HG02884 (cell line): ENCODE results near the gene SLC7A1.
A peak's percentile ranks its signal among the peaks of the same experiment; 100 is the strongest.

ENCODE experiments used
- ATAC-seq: cut with Tn5 transposase; IDR thresholded peaks from one replicate; pipeline ENCODE4 v1.9.1; 2021; ENCODE audit warnings: mild to moderate bottlenecking, moderate library complexity; ENCODE audit not compliant: unreplicated experiment

The SLC7A1 gene

GRCh38 chr13:29562786-29563438 is 32.6 kb downstream of the SLC7A1 start:
- ATAC-seq = no peak

DNA sequence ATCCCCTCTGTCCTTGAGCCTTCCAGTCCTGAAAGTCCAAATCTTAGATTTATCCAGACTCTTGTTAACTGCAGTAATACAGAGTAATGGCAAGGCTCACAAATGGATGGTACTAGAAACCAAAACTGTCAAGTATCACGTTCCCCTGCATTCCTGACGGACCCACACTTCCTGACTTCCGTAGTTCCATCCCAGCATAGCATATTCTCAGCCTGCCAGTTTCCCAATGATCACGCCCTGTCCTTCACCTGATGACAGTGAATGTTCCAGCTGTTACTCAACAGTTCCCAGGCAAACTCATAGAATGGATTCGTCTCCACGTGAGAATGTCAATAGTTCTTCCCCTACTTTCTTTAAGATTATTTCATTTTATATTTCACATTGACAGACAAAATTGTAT is 33.6 kb downstream of the SLC7A1 start:
- no peak for ATAC-seq

- ATAC-seq = no peak
Observed at GRCh38 chr13:29556742-29557141, 38.7 kb downstream of the SLC7A1 start.

DNA sequence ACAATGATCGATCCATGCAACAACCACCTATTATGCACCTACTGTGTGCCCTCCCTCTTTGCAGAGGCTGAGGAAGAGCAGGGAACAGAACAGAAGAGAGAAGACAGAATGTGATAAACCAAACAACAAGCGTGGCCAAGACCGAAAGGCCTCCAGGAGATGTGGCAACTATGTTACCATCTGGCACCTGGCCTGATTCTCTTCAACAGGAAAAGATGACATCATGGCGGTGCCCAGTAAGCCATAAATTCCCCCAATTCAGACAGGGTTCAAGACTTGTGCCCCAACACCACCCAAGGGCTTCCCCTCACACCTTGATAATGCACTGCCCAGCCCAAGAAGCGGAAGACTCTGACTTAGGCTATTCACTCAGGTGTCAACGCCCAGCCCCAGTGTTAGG is 44.3 kb downstream of the SLC7A1 start:
- no peak for ATAC-seq

- ATAC-seq = no peak
Observed at GRCh38 chr13:29550430-29550988, 45.0 kb downstream of the SLC7A1 start.

GRCh38 chr13:29548722-29549121 is 46.8 kb downstream of the SLC7A1 start:
- ATAC-seq = no peak

DNA sequence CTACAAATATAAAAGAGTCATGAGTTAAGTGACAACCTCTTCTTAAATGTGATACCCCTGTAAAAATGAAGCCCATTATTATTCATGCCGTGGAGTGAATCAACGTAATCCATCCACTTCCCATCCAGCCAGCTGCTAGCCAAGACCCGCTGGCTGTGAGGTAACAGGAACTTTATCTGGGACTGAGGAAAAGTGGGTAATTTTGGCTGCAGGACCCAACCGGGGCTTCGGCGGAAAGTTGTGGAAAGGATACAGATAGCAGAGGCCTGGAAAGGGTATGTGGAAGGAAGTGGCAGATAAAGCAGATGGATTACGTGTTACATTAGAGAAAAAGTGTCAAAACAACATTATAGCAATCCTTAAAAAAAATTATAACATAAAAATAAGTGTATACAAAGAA is 48.3 kb downstream of the SLC7A1 start:
- ATAC-seq = no peak

- ATAC-seq = no peak
Observed at GRCh38 chr13:29546662-29547061, 48.8 kb downstream of the SLC7A1 start.

DNA sequence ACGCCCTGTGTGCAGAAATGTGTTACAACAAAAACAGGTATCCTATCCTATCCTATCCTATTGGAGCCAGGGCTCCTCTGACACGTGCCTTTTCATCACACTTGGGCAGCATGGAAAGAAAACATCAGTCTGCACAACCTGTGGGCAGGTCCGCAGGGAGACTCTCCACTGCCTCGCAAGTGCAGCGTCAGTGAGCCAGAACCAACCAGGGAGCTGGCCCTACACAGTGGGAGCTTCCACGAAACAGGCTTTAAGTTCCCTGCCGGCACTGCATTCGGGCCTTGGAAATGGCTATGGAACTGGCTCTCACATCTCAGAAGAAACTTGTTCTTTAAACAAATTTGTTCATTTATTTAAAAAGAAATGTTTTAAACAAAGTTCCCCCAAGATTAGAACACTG is 49.5 kb downstream of the SLC7A1 start:
- no peak for ATAC-seq

- peak; percentile 98 for ATAC-seq
Observed at GRCh38 chr13:29543230-29544215, 52.0 kb downstream of the SLC7A1 start.

GRCh38 chr13:29542381-29542780 is 53.1 kb downstream of the SLC7A1 start:
- ATAC-seq = no peak

DNA sequence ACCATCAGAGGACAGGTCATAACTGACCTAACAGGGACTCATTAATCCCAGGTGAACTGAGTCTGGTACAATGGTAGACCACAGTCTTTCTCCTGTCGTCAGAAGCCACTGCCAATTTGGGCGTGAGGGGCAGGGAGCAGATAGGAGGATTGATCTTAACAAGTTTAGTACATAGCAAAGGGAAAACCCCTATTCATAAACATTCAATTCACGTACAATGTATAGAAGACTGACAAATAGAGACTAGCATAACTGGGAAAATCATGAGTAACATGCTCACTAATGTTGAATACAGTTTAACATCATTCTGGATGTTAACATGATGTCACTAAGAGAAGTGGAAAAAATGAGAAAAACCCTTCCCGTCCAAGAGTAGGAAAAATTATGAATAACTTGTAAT is 54.1 kb downstream of the SLC7A1 start:
- ATAC-seq = no peak

DNA sequence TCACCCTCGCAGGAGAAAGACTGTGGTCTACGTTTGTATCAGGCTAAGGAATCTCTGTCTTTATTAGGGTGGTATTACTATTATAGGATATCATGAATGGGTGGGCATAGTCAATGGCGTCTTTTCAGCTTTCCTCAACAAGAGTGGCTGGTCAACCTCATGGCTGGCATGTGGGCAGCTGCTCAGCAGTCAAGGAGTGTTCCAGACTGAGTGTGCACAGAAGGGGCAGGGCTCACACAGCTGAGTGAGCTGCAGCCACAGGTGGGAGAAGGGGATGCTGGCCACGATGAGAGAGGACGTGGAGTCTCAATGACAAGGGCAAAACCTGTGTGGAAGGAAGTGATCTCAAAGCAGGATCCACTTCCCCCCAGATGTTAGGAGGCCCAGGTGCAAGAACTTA is 54.7 kb downstream of the SLC7A1 start:
- ATAC-seq = no peak

DNA sequence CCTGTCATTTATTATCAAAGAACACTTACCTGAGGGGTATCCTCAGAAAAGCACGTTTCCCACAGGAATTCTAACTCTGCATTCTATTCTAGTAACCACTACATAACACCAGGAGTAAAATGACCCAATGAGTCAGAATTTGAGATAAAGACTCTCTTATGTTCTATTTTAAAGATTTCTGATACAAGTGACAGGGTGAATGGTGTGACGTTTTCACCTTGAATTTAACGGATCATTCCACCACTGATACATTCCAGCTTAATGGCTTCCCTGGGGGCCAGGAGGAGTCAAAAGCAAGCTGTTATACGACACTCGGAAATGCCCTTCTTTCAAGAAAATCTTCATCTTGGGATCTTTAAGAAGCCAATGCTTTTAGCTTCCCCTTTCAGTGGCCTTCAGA is 55.2 kb downstream of the SLC7A1 start:
- ATAC-seq = no peak

DNA sequence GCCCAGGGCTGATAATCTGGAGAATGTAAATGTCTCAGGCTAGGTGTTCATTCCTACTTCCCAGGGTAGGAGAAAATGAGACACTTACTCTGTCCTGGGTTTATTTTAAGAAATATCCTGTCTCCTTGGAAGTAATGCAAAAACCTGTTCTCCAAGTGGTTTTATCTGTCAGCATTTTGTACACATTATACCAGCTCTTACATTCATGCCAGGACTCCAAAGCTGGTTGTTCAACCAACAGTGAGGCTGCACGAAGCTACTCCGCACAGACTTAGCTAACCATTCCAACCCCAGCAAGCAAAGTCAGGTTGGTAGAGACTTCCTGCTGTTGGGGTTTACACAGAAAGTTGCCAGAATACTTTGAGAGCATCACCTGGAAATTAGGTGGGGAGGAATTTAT is 55.6 kb downstream of the SLC7A1 start:
- ATAC-seq = no peak

- no peak for ATAC-seq
Observed at GRCh38 chr13:29538652-29539040, 56.8 kb downstream of the SLC7A1 start.

- no peak for ATAC-seq
Observed at GRCh38 chr13:29537736-29538651, 57.5 kb downstream of the SLC7A1 start.

GRCh38 chr13:29536853-29537252 is 58.6 kb downstream of the SLC7A1 start:
- no peak for ATAC-seq

DNA sequence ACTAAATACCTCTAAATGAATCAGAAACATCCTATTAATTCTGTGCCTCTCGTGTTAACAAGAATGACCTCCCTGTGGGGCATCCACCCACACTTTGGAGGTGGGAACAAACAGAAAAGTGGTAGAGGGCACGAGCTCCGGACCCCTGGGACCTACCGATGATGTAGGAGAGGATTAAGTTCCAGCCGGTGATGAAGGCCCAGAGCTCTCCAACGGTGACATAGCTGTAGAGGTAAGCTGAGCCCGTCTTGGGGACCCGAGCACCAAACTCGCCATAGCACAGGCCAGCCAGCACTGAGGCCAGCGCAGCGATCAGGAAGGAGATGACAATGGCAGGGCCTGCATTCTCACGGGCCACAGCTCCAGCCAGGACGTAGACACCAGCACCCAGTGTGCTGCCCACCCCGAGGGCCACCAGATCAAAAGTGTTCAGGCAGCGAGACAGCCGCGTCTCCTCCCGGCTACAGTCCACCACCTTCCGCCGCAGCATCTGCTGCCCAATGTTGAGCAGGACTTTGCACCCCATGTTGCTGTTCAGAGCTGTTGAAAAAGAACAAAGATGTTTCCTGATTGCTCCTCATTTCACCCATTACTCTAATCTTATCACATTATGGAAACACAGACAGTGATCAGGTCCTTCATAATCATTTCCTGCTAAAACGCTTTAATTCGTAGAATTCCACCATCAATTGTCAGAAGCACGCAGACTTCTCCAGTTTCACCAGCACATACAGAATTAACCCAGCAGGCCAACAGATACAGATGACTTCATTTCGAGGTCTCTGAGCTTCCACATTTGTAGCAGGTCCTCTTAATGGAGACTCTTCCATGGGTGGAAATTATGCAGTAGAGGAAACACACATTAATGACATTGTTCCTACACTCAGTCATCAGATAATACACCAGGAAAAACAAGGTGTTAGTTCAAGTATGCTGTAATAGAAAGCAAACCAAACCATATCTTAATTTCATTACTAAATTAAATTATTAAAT is 59.5 kb downstream of the SLC7A1 start:
- ATAC-seq = no peak

DNA sequence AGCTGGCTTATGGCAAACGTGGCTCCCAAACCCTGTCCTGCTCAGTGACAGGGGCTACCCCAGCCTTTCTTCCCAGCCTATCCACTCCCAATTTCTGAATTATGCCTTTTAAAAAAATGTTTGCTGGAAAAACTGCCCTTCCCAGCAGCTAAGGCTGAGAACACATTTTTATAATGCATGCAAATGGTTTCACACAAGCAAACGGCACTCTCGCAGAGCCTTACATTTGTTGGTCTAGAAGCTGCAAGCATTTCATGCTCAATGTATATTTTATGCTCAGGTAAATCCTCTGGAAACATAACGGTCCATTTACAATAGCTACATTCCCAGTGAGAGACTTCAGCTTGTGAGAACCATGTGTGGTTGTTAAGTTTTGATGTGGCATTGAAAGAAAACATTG is 61.4 kb downstream of the SLC7A1 start:
- ATAC-seq = no peak
